Endothelial cell of umbilical vein (primary cell): ENCODE measurements around the gene ZNF618.

ENCODE experiments used
- CTCF ChIP-seq, 2 donors: IDR thresholded peaks; 1 replicate in 1 of 2; 2 replicates in 1 of 2; pipeline ENCODE4 v1.5.1; 2011; ENCODE audit warnings: low read length in 2 of 2, mild to moderate bottlenecking in 2 of 2, moderate library complexity in 2 of 2, control low read depth in 1 of 2, inconsistent platforms in 1 of 2, low read depth in 1 of 2; ENCODE audit not compliant: insufficient read depth in 1 of 2; ENCODE audit errors: extremely low read depth in 1 of 2
- EZH2 ChIP-seq: IDR thresholded peaks from 2 replicates; pipeline ENCODE4 v1.6.1; 2012; ENCODE audit warnings: borderline replicate concordance, low read depth, mild to moderate bottlenecking, moderate library complexity, low read length, inconsistent platforms; ENCODE audit not compliant: severe bottlenecking
- FOS ChIP-seq: IDR thresholded peaks from 2 replicates; pipeline ENCODE4 v1.6.1; 2011; ENCODE audit warnings: mild to moderate bottlenecking, low read length, moderate library complexity, borderline replicate concordance; ENCODE audit not compliant: insufficient read depth
- POLR2A ChIP-seq: IDR thresholded peaks from 2 replicates; pipeline ENCODE4 v1.6.1; 2012; ENCODE audit warnings: low read depth, mild to moderate bottlenecking, control low read depth, low read length

GRCh38 chr9:114031948-114032840, 156.1 kb downstream of the ZNF618 start:
- no peak for TF ChIP-seq CTCF (IDR thresholded peaks at IDR 0.05; ENCODE audit: extremely low read depth in 1 of 2, insufficient read depth in 1 of 2, low read depth in 1 of 2, low read length in 2 of 2)
- TF ChIP-seq EZH2: no peak
- no peak for TF ChIP-seq FOS
- no peak for TF ChIP-seq POLR2A
